K562 (cell line): Measurements from ENCODE around the gene ZNF548. TPM values are rescaled to one million over a fixed set of nuclear protein-coding genes. Genes with fewer than 3 reads are reported as not detected.
A peak's percentile ranks its signal among the peaks of the same experiment; 100 is the strongest.

Experiments used
- CREB1 ChIP-seq, 2 experiments: sonication (generic) in 1 of 2; formaldehyde crosslinking in 1 of 2; IDR thresholded peaks; 2 replicates each; pipeline versions ENCODE4 v1.6.1 to v1.8.0; 2012 to 2022; ENCODE audit warnings: inconsistent platforms in 1 of 2, mild to moderate bottlenecking in 1 of 2, missing genetic modification reagents in 1 of 2, moderate library complexity in 1 of 2
- CXXC5 ChIP-seq: fragments of 250-450 bp; sonication (Bioruptor Pico); IDR thresholded peaks from 2 replicates; pipeline ENCODE4 v1.8.0; 2022; ENCODE audit warnings: inconsistent platforms, mild to moderate bottlenecking, moderate library complexity
- EP400 ChIP-seq: fragments of 450-650 bp; IDR thresholded peaks from 2 replicates; pipeline ENCODE4 v1.6.1; 2017; ENCODE audit warnings: antibody characterized with exemption, mild to moderate bottlenecking, moderate library complexity
- JUN ChIP-seq, 2 experiments: sonication (generic) in 1 of 2; formaldehyde crosslinking in 1 of 2; IDR thresholded peaks; 2 replicates each; pipeline versions ENCODE4 v1.6.1 to v1.8.0; 2012 to 2022; ENCODE audit warnings: borderline replicate concordance in 2 of 2, mild to moderate bottlenecking in 2 of 2, improper control_type of control experiment in 1 of 2, low read depth in 1 of 2, low read length in 1 of 2, missing genetic modification reagents in 1 of 2
- MCM3 ChIP-seq: fragments of 450-650 bp; IDR thresholded peaks from 2 replicates; pipeline ENCODE4 v1.6.1; 2016
- NCOA1 ChIP-seq: fragments of 450-650 bp; IDR thresholded peaks from 2 replicates; pipeline ENCODE4 v1.6.1; 2016; ENCODE audit warnings: low read depth
- NCOA6 ChIP-seq: fragments of 450-650 bp; IDR thresholded peaks from 2 replicates; pipeline ENCODE4 v1.6.1; 2017; ENCODE audit warnings: mild to moderate bottlenecking
- POLR2G ChIP-seq: fragments of 200-400 bp; formaldehyde crosslinking; IDR thresholded peaks from 2 replicates; pipeline ENCODE4 v1.6.1; 2017; ENCODE audit warnings: low read depth, mild to moderate bottlenecking, antibody characterized with exemption, low read length, moderate library complexity
- RB1 ChIP-seq: fragments of 450-650 bp; IDR thresholded peaks from 2 replicates; pipeline ENCODE4 v1.6.1; 2017; ENCODE audit warnings: low read depth, mild to moderate bottlenecking
- SIX5 ChIP-seq, 2 experiments: IDR thresholded peaks; 2 replicates each; pipeline ENCODE4 v1.6.1; 2011; ENCODE audit warnings: low read length in 2 of 2, borderline replicate concordance in 1 of 2, low read depth in 1 of 2, mild to moderate bottlenecking in 1 of 2, moderate library complexity in 1 of 2; ENCODE audit not compliant: insufficient read depth in 1 of 2
- SOX6 ChIP-seq: fragments of 450-650 bp; IDR thresholded peaks from 2 replicates; pipeline ENCODE4 v1.6.1; 2014; ENCODE audit warnings: mild to moderate bottlenecking
- SPI1 ChIP-seq: IDR thresholded peaks from 2 replicates; pipeline ENCODE4 v1.6.1; 2011; ENCODE audit warnings: low read depth, low read length, control low read depth, borderline replicate concordance
- SRSF3 ChIP-seq: fragments of 200-400 bp; formaldehyde crosslinking; IDR thresholded peaks from 2 replicates; pipeline ENCODE4 v1.6.1; 2016; ENCODE audit warnings: mild to moderate bottlenecking, low read length, moderate library complexity; ENCODE audit not compliant: insufficient read depth
- TAF1 ChIP-seq: IDR thresholded peaks from 2 replicates; pipeline ENCODE4 v1.6.1; 2011; ENCODE audit warnings: mild to moderate bottlenecking, low read length, moderate library complexity; ENCODE audit not compliant: insufficient read depth, control insufficient read depth, severe bottlenecking; ENCODE audit errors: extremely low read depth
- ZBTB40 ChIP-seq, 2 experiments: fragments of 450-650 bp in 1 of 2; sonication (generic) in 1 of 2; formaldehyde crosslinking in 1 of 2; IDR thresholded peaks; 2 replicates each; pipeline versions ENCODE4 v1.7.1 to v1.9.0; 2016 to 2022; ENCODE audit warnings: inconsistent platforms in 1 of 2, mild to moderate bottlenecking in 1 of 2, missing genetic modification reagents in 1 of 2
- polyA plus RNA-seq, 8 experiments: library from polyadenylated mRNA; depleted of rRNA in 4 of 8; stranded (reverse) in 5 of 8; unstranded in 3 of 8; fragments of >200 nt; fragmentation: Nextera tagmentation in 2 of 8; fragmentation: Illumina TruSeq in 1 of 8; extraction: Ambion mirVana in 2 of 8; extraction: Trizol in 1 of 8; gene quantifications; 2 replicates each; pipeline versions ENCODE4 v1.2.1 to v1.2.3, GENCODE V29; 2011 to 2014; ENCODE audit warnings: inconsistent platforms in 1 of 8, missing spikeins in 1 of 8
- total RNA-seq, 7 experiments: library from RNA; depleted of rRNA in 6 of 7; stranded (reverse); fragments of >200 nt in 6 of 7; fragmentation: Illumina TruSeq in 2 of 7; extraction: Trizol in 2 of 7; gene quantifications; 2 replicates each; pipeline versions ENCODE4 v1.2.1 to v1.2.3, GENCODE V29; 2011 to 2021; ENCODE audit warnings: low replicate concordance in 1 of 7
- TF ChIP-seq, protein P1 (sequence below): fragments of 450-650 bp; IDR thresholded peaks from 2 replicates; pipeline ENCODE4 v1.6.1; 2016; ENCODE audit warnings: antibody characterized with exemption

Gene ZNF548
- total and polyA plus RNA-seq, 9 of the 15 experiments (the other 6 are each of a cell fraction or from before 2014, with no cell fraction given), result 1.5 to 8.7 (median 4.5) TPM

DNA sequence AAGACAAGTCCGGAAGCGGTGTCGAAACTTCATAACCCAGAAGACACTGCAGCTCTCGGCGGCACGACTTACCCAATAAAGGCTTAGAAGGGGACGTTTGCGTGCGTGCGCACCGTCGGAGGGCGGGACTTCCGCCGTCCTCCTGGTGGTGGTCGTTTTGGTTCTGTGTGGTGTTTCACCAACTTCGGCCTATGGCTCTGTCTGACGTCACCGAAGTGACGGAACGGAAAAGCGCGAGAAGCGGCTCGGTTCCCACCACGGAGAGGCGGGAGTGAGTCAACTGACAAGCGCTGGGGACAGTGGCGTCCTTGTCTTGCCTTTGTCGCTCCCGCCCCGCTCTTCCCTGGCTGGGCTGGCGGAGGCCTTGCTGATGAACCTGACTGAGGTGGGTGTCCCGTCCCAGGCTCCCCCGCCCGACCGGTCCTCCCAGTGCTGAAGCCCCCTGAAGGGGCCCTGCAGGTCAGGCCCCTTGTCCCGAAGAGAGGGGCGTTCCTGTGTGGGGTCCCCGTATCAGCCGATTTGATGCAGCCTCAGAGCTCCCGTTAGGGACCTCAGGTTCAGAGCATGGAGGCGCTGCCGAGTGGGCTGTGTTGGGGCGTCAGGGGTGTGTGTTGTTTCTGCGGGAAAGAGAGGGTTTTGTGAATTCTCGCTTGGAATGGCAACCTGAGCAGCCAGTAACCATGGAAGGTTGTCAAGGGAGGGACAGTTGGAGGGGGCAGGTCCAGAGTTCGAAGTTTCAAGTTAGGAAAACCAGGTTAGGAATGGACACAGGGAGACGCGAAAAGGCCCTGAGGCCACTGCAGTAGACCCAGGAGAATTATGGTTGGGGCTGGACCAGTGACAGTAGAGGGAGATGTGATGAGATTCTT lies at the start of gene ZNF548 (continued):
- TF ChIP-seq, protein P1, sequence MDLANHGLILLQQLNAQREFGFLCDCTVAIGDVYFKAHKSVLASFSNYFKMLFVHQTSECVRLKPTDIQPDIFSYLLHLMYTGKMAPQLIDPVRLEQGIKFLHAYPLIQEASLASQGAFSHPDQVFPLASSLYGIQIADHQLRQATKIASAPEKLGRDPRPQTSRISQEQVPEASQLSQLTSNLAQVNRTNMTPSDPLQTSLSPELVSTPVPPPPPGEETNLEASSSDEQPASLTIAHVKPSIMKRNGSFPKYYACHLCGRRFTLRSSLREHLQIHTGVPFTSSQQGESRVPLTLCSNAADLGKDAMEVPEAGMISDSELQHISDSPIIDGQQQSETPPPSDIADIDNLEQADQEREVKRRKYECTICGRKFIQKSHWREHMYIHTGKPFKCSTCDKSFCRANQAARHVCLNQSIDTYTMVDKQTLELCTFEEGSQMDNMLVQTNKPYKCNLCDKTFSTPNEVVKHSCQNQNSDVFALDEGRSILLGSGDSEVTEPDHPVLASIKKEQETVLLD, result peak; percentile 96
- peak; percentile 54 for TF ChIP-seq JUN (IDR thresholded peaks at IDR 0.05; ENCODE audit: borderline replicate concordance, low read depth, low read length)
- TF ChIP-seq JUN (CRISPR knock-in tag; IDR thresholded peaks at IDR 0.05; ENCODE audit: borderline replicate concordance), result no peak
- peak; percentile 45 for TF ChIP-seq EP400
- TF ChIP-seq RB1, result peak; percentile 60; the same call in 1 of the 2 replicates
- TF ChIP-seq NCOA1, result peak; percentile 90
- peak; percentile 97 for TF ChIP-seq CXXC5 (CRISPR knock-in tag)
- TF ChIP-seq NCOA6, result peak; percentile 81; the same call in 1 of the 2 replicates
- TF ChIP-seq TAF1, result peak; percentile 44
- peak; percentile 64 to 65 for TF ChIP-seq SIX5 (IDR thresholded peaks at IDR 0.05; ENCODE audit: borderline replicate concordance in 1 of 2, insufficient read depth in 1 of 2, low read depth in 1 of 2, low read length in 2 of 2)
- TF ChIP-seq SRSF3, result no peak
- peak; percentile 25; the same call in 1 of the 2 replicates for TF ChIP-seq SPI1
- peak; percentile 33; the same call in 1 of the 2 replicates for TF ChIP-seq SOX6
- TF ChIP-seq POLR2G, result peak; percentile 86
- no peak for TF ChIP-seq MCM3
- TF ChIP-seq CREB1 (IDR thresholded peaks at IDR 0.05), result peak; percentile 94
- peak; percentile 95 for TF ChIP-seq CREB1 (CRISPR knock-in tag; IDR thresholded peaks at IDR 0.05)
- peak; percentile 90 for TF ChIP-seq ZBTB40 (IDR thresholded peaks at IDR 0.05)
- no peak for TF ChIP-seq ZBTB40 (CRISPR knock-in tag; IDR thresholded peaks at IDR 0.05)
